GM19395 (cell line): ENCODE results near the gene DTX1.
"Not testable (repeated sequence)": the region's sequence is repeated elsewhere in the genome, so short reads cannot be mapped to it uniquely, and the experiment has no call there.

Source experiments
- ATAC-seq: cut with Tn5 transposase; IDR thresholded peaks from one replicate; pipeline ENCODE4 v1.9.1; 2021; ENCODE audit warnings: mild to moderate bottlenecking, moderate library complexity; ENCODE audit not compliant: unreplicated experiment

The DTX1 gene

DNA sequence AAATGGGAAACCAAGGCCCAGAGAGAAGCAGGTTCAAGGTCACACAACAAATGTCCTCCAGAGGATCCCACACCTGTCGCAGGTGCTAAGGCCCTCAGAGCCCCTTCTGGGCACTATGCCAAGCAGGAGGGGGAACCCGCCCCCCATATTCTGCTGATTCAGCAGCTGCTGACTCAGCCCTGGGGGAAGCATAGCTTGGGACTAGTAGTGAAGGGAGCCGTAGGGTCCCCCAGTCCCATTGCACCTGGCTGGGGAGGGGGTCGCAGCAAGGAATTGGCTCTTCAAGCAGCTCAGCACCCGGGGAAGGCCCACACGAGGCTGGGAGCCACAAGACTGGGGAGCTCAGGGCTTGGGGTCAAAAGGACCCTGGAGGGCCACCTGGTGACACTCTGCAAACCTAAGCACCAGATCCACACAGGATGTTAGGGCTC lies 78.0 kb downstream of the DTX1 start:
- ATAC-seq: no peak

DNA sequence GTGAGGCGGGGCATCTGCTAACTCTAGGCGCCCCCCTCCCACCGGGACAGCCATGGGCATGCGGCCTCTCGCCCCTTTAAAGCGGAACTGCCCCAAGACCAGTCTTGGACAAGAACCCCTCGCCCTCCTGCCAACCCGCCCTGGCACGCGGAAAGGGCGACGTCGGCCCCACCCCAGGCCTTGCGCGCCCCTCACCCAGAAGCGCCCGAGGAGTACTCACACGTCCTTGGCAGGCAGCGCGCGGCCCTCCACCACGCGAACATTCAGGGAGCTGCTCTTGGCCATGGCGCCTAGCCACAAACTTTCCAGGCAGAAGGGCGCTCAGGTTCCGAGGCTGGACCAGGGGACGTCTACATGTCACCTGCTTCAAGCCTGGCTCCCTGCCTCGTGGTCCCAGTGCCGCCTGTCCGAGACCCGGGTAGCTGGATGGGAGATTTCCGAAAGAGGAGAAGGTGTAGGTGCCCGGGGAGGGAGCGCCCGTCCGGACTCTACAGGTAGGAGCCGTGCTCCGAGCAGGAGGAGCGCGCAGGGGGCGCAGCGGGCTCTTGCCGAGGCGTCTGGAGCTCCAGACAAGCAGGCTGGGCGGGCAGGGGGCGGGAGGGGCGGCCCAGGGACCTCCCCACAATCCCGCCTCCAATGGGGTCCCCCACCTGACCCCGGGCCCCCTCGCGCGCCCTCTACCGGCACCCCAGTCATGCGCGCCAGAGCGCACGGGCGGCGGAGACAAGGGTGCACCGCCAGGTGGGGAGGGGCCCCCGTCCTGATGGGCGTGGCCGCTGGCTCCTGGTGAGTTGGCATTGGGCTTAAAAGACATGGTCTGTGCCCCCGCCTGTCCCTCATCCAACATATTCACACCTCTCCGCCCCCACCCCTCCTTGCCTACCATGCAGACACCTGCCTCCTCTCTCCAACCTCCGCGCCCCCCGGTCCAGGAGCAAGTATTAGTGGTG lies 78.9 kb downstream of the DTX1 start, which contains the start of gene RASAL1:
TSS of gene RASAL1 (minus strand) at position 584 of the 950 bp plus-strand sequence. CDS start at position 285, 299 bp downstream.
- ATAC-seq: no peak

DNA sequence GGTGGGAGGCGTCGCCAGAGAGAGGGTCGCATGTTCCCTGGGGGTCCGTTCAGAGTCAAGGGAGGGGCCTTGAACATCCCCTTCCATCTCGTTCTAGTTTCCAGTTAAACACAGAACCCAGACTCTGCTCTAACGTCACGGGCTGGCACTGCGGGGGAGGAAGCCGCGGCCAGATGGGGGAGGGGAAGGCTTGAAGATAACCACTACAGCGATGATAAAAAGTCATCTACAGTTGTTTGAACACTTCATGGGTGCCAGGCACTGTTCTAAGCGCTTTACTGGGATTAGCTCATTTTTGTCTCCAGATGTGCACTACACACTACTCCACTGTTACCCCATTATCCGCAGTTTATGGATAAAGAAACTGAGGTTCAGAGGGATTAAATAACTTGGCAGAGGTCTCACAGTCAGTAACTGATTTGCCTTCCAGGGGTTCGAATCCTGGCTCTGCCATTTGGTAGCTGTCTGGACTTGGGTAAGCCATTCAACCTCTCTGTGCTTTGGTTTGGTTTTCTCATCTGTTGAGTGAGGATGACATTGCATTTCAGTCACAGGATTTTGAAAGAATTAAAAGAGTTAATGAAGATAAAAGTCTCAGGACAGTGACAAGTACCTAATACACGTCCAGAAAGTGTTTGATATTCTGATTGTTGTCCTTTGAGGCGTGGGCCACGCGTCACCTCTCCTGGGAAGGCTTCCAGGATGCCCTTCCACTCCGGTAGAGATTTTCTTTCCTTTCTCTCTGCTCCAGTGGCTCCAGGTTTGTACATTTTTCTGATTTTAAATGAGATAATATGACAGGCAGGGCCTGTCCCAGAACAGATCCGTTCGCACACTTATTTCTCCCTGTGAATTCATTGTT lies 79.8 kb downstream of the DTX1 start:
- ATAC-seq: no peak

DNA sequence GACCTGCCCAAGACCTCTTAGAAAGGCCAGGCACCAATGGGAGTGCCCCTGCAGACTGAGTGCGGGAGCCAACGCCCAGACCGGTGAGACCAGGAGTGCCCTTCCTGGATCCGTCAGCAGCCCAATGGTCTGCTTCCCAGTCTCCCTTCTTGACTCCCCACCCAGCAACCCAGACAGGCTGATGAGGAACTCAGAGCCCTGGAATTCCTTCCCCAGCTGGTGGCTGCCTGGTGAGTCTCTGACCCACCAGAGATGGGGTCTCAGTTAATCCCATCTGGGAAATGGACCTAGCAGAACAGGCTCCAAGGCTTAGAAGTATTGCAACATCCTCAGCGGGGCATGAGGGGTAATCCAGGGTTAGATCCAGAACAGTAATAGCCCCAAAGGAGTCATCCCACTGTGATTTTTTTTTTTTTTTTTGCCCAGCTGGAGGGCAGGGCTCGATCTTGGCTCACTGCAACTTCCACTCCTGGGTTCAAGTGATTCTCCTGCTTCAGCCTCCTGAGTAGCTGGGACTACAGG lies 80.5 kb downstream of the DTX1 start:
- ATAC-seq: no peak

DNA sequence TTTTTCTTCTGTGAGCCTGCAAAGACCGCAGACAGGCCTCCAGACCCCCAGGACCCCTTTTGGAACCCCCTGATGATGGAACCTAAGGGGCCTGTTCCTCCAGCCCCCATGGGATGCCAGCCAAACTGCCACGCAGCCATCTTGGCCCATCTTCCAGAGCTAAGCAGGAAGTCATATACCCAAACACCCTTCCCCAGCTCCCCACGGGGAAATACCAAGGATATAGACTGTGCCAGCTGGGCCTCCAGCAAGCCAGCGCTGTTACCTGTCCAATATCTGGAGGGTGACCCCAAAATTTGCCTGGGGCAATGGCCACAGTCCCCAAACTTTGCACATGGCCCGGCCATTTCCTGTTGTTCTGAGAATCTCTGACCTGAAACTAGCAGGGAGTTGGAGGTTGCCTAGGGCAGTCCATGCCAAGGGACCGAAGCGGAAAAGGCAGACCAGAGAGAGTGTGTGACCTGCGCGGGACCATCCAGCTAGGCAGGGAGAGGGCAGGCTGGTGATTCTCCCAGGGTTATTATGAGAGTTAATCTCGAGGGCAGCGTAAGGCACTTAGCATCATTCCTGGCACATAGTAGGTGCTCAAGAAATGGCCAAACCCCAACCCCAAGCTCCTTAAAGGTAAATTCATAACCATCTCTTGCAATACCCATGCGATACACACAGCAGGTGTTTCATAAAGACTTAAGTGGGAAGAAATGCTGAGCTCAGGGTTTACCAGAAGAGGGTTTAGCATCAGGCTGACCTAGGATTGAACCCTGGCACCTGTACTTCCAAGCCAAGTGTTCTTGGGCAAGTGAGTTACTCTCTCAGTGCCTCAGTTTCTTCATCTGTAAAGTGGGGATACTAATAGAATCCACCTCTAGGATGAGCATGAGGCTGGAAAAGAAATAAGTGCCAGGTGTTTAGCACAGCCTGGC lies 81.6 kb downstream of the DTX1 start:
- no peak for ATAC-seq

DNA sequence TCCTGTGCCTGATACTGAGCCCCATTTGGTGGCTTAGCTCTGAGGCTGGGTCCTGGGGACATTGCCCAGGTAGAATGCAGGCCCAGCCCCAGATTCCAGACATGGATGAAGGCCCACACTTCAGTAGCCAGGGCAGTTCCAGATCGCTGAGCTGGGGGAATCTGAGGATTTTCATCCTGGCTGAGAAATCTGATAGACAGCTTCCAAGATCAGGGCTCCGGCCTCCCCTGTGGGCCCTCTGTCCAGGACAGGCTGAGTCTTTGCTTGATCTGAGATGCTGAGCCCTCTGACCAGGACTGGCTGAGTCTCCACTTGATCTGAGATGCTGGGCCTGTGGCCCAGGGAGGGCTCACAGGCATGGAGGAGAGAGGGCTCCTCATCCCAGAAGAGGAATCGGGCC lies 82.3 kb downstream of the DTX1 start:
- ATAC-seq: no peak

DNA sequence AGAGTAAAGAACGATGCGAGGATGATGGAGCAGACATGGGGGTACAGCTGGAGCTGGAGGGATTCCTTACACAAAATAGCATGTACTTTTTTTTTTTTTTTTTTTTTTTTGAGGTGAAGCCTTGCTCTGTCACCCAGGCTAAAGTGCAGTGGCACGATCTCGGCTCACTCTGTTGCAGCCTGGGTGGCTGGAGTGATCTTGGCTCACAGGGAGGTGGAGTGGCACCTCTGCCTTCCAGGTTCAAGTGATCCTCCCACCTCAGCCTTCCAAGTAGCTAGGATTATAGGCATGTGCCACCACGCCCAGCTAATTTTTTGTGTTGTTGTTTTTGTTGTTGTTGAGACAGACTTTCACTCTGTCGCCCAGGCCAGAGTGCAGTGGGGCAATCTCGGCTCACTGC lies 84.2 kb downstream of the DTX1 start:
- ATAC-seq: no peak

DNA sequence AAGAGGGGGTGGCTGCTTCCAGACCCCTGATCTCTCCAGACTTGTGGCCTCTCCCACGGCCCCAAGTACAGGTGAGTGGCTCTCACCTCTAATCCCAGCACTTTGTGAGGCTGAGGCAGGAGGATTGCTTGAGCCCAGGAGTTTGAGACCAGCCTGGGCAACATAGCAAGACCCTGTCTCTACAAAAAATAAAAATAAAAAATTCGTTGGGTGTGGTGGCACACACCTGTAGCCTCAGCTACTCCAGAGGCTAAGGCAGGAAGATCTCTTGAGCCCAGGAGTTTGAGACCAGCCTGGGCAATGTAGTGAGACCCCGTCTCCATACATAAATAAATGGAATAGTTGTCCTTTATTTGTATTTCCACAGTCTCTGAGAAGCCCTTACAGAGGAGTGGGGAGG lies 85.2 kb downstream of the DTX1 start:
- ATAC-seq: not testable (repeated sequence)

DNA sequence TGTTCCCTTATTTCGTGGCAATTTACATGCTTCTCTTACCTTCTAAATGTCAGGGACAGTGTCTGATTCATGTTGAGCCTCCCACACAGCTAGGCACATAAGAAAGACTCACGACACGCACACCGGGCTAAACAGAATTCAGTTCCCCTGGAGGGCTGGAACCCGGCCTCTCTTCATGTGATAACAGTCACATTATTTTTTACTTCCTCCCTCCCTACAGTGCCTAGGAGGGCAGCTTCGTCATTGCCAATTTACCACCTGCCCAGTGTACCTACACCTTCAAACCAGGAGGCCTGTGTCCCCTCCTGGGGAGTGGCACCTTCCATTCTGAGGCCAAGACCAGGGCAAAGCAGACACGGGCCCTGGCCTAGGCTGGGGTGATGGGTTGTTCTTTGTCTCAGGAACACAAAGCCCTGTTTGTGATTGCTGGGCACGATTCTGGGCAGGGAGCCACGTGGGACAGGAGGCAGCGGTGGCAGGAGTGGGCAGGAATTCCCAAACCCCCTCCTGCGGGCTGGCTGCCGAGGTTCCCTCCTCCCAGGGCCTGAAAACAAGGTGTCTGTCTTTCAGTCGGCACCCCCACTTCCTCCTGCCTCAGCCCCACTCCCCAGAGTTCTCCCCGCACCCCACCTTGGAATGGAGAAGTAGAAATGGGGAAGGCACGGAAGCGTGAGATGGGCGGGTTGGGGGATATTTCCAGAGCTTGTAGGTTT lies 85.8 kb downstream of the DTX1 start:
- ATAC-seq: no peak

DNA sequence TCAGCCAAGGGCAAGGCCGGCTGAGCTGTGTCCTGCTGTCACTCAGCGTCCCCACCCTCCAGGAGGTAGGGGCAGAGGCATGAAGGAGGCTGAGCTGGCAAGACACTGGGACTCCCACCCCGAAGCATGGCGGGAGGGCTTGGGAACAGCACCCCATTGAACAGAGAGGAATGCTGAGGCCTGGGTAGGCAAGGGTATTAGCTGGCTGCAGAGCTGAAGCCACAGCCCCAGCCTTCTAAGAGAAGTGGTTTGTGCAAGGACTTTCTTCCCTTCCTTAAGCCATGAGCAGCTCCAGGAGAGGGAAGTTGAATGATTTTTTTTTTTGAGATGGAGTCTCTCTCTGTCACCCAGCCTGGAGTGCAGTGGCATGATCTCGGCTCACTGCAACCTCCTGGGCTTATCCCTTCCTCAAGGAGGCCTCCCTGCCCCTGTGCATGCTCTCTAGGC lies 86.4 kb downstream of the DTX1 start:
- ATAC-seq: no peak

DNA sequence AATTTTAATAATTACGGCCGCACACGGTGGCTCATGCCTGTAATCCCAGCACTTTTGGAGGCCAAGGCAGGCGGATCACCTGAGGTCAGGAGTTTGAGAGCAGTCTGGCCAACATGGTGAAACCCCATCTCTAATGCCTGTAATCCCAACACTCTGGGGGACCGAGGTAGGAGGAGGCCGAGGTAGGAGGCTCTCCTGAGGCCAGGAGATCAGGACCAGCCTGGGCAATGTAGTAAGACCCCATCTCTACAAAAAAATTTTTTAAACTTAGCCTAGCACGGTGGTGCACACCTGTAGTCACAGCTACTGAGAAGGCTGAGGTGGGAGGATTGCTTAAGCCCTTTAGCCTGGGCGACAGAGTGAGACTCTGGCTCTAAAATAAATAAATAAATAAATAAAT lies 87.4 kb downstream of the DTX1 start:
- ATAC-seq: no peak

DNA sequence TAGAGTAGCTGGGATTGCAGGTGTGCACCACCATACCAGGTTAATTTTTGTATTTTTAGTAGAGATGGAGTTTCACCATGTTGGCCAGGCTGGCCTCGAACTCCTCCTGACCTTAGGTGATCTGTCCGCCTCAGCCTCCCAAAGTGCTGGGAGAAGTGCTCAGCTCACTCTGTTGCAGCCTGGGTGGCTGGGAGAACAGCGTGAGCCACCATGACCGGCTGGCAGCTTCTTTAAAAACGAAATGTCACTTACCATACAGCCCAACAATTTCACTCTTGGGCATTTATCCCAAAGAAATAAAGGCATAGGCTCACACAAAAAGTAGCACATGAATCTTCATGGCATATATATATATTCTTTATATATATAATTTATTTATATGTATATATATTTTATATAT lies 88.3 kb downstream of the DTX1 start:
- ATAC-seq: no peak

DNA sequence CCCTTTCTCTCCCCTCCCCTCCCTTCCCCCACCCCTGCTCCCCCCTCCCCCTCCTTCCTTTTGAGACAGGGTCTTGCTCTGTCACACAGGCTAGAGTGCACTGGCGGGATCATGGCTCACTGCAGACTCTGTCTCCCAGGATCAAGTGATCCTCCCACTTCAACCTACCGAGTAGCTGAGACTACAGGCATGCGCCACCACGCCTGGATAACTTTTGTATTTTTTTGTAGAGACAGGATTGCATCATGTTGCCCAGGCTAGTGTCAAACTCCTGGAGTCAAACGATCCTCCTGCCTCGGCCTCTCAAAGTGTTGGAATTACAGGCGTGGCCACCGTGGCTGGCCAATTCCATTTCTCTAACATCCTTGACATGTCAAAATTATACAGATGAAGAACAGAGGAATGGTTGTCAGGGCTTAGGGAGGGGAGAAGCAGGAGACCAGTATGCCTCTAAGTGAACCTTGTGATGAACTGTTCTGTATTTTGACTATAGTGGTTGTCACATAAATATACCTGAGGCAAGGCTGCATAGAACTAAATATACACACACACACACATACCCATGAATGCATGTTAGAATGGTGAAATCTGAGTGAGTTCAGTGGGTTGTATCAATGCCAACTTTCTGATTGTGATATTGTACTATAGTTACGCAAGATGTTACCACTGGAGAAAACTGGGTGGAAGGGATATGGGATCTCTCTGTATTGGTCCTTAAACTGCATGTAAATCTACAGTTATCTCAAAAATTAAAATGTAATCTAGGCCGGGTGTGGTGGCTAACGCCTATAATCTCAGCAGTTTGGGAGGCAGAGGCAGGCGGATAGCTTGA lies 89.4 kb downstream of the DTX1 start:
- ATAC-seq: no peak

DNA sequence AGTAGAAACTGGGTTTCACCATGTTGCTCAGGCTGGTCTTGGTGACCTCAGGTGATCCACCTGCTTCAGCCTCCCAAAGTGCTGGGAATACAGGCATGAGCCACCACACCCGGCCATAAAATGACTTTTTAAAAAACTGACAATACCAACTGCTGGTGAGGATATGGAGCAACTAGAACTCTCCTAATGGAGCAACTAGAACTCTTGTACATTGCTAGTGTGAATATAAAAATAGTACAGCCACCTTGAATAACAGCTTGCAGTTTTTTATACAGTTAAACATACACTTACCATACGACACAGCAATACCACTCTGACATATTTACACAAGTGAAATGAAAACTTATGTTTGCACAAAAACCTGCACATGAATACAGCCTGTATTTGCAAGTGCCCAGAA lies 90.5 kb downstream of the DTX1 start:
- ATAC-seq: no peak
